ENCODE data around the gene MPRIP. TPM values are rescaled to one million over a fixed set of nuclear protein-coding genes. Genes with fewer than 3 reads are reported as not detected.
A peak's percentile ranks its signal among the peaks of the same experiment; 100 is the strongest.

Gene MPRIP
- polyA plus RNA-seq, 1 donor (not counting 4 experiments of a cell fraction or from before 2014, with no cell fraction given) = 113 TPM

DNA sequence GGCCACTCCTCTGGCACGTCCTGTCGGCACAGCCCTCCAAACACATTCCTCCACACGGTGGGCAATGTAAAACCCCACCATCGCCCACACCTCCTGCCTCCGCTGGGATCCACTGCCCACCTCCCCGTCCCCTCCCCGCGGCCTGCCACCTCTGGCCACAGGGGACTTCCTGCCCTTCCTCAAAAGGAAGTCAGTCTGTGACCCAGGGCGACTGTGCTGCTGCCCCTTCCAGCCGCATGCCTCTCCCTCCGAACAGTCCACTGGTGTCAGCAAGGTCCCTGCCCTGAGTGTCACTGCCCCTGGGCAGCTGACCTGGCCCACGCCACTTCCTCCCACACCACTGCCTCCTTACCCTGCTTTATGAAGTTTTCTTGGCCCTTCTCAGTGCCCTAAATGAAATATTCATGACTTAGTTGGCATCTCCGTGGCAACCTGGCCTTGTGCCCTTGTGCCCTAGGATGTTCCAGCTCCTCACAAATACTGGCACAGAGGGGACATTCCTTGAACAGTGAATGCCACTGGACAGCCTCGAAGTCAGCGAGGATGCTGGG is 161.9 kb downstream of the MPRIP start:
- Histone ChIP-seq H3K9me1 (ENCODE audit: control insufficient read depth, extremely low read depth, insufficient read depth, low read length) (no peaks in the 10 kb centered on the region), H3K4me3 (ENCODE audit: control insufficient read depth in 2 of 3, extremely low read depth in 1 of 3, insufficient read depth in 2 of 3, low read depth in 1 of 3, low read length in 3 of 3) (no peak overlapping the region), H3K9ac (ENCODE audit: control insufficient read depth, extremely low read depth, insufficient read depth, low read length) (no peak overlapping the region), H2AFZ (ENCODE audit: control insufficient read depth, low read length) (no peak overlapping the region), H3K9me3 (ENCODE audit: control insufficient read depth, low read depth, low read length) (no peaks in the 10 kb centered on the region), H3K4me2 (ENCODE audit: control insufficient read depth, extremely low read depth, insufficient read depth, low read depth, low read length) (peak overlapping the region; percentile 91), H3K79me2 (ENCODE audit: control insufficient read depth, insufficient read depth, low read length) (no peaks in the 10 kb centered on the region), H3K4me1 (ENCODE audit: control insufficient read depth, extremely low read depth, insufficient read depth, low read length) (peaks cover 16% of the 10 kb centered on the region), H3K36me3 (ENCODE audit: control insufficient read depth in 2 of 2, extremely low read depth in 1 of 2, insufficient read depth in 2 of 2, low read length in 2 of 2) (peaks cover 0 to 1% of the 10 kb centered on the region in 2 experiments), H4K20me1 (ENCODE audit: control insufficient read depth, extremely low read depth, insufficient read depth, low read length) (no peaks in the 10 kb centered on the region), H3K27ac (ENCODE audit: control insufficient read depth, insufficient read depth, low read length) (no peak overlapping the region), H3K27me3 (ENCODE audit: control insufficient read depth, extremely low read depth, insufficient read depth, low read length) (no peaks in the 10 kb centered on the region)
- dilution Hi-C loops (cut with MboI; ENCODE audit: extremely low pct_ligation_motif_present, low sequenced_read_pairs) = no loop called here
- no peak for FAIRE-seq
- DNase-seq (ENCODE audit: low read depth, low spot score) = no peak
- TF ChIP-seq, protein P1, sequence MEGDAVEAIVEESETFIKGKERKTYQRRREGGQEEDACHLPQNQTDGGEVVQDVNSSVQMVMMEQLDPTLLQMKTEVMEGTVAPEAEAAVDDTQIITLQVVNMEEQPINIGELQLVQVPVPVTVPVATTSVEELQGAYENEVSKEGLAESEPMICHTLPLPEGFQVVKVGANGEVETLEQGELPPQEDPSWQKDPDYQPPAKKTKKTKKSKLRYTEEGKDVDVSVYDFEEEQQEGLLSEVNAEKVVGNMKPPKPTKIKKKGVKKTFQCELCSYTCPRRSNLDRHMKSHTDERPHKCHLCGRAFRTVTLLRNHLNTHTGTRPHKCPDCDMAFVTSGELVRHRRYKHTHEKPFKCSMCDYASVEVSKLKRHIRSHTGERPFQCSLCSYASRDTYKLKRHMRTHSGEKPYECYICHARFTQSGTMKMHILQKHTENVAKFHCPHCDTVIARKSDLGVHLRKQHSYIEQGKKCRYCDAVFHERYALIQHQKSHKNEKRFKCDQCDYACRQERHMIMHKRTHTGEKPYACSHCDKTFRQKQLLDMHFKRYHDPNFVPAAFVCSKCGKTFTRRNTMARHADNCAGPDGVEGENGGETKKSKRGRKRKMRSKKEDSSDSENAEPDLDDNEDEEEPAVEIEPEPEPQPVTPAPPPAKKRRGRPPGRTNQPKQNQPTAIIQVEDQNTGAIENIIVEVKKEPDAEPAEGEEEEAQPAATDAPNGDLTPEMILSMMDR (optimal IDR thresholded peaks at IDR 0.05 in 1 of 3, IDR thresholded peaks at IDR 0.05 in 1 of 3, conservative IDR thresholded peaks at IDR 0.05 in 1 of 3; ENCODE audit: extremely low read depth in 1 of 3, insufficient read depth in 2 of 3, low read length in 3 of 3) = no peak
- TF ChIP-seq EZH2 (IDR thresholded peaks at IDR 0.05; ENCODE audit: low read length) = no peak

DNA sequence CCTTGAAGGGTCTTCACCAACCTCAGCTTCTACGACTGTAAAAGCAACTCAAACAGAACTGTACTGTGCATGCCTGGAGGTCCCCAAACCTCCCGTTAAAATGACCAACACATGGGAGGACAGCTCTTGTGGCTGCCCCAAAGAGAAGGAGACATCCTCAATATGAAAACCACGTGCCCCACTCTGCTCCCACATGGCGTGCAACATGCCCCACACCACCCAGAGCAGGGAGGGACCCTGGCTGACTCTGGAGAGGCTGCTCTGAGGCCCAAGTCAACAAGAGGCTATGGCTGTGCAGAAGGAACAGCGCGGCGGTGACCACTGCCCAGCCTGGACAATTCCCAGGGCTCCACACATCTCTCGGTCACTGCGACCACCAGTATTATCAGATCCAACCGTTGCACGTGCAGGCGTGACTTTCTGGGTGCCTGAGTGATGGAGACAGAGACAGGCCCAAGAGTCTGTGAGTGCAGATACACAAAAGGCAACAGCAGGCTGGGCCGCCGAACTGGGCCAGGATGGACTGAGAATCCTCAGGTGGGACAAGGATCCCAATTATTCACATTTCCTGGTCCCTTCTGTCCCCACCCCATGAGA is 162.5 kb downstream of the MPRIP start:
- H4K20me1 ChIP-seq (ENCODE audit: control insufficient read depth, extremely low read depth, insufficient read depth, low read length) = no peaks in the 10 kb centered on the region
- H3K9ac ChIP-seq (ENCODE audit: control insufficient read depth, extremely low read depth, insufficient read depth, low read length) = peak overlapping the region; percentile 85
- H3K27me3 ChIP-seq (ENCODE audit: control insufficient read depth, extremely low read depth, insufficient read depth, low read length) = no peaks in the 10 kb centered on the region
- H3K9me1 ChIP-seq (ENCODE audit: control insufficient read depth, extremely low read depth, insufficient read depth, low read length) = no peaks in the 10 kb centered on the region
- dilution Hi-C loops (cut with MboI; ENCODE audit: extremely low pct_ligation_motif_present, low sequenced_read_pairs) = no loop called here
- peak overlapping the region; percentile 49 for H2AFZ ChIP-seq (ENCODE audit: control insufficient read depth, low read length)
- H3K27ac ChIP-seq (ENCODE audit: control insufficient read depth, insufficient read depth, low read length) = peak overlapping the region; percentile 10
- DNase-seq (ENCODE audit: low read depth, low spot score) (no peak), FAIRE-seq (no peak)
- H3K79me2 ChIP-seq (ENCODE audit: control insufficient read depth, insufficient read depth, low read length) = no peaks in the 10 kb centered on the region
- no peak for TF ChIP-seq EZH2 (IDR thresholded peaks at IDR 0.05; ENCODE audit: low read length)
- TF ChIP-seq, protein P1 (optimal IDR thresholded peaks at IDR 0.05 in 1 of 3, IDR thresholded peaks at IDR 0.05 in 1 of 3, conservative IDR thresholded peaks at IDR 0.05 in 1 of 3; ENCODE audit: extremely low read depth in 1 of 3, insufficient read depth in 2 of 3, low read length in 3 of 3) = no peak
- peak overlapping the region; percentile 91 for H3K4me2 ChIP-seq (ENCODE audit: control insufficient read depth, extremely low read depth, insufficient read depth, low read depth, low read length)
- H3K4me3 ChIP-seq (ENCODE audit: control insufficient read depth in 2 of 3, extremely low read depth in 1 of 3, insufficient read depth in 2 of 3, low read depth in 1 of 3, low read length in 3 of 3) = peak overlapping the region; percentile 49 to 69 (median 63)
- peaks cover 0 to 1% of the 10 kb centered on the region in 2 experiments for H3K36me3 ChIP-seq (ENCODE audit: control insufficient read depth in 2 of 2, extremely low read depth in 1 of 2, insufficient read depth in 2 of 2, low read length in 2 of 2)
- H3K9me3 ChIP-seq (ENCODE audit: control insufficient read depth, low read depth, low read length) = no peaks in the 10 kb centered on the region
- H3K4me1 ChIP-seq (ENCODE audit: control insufficient read depth, extremely low read depth, insufficient read depth, low read length) = peaks cover 16% of the 10 kb centered on the region
